Pancreas (tissue), 10 donors: Measurements from ENCODE around the gene CLTRN. TPM values are rescaled to one million over a fixed set of nuclear protein-coding genes. Genes with fewer than 3 reads are reported as not detected.
A peak's percentile ranks its signal among the peaks of the same experiment; 100 is the strongest.

ENCODE experiments used
- ATAC-seq, 4 donors: fragments of 200-7000 bp; cut with Tn5 transposase; one replicate each; pipeline versions ENCODE4 v1.8.0 to v1.9.1; 2020; ENCODE audit warnings: mild to moderate bottlenecking in 4 of 4, moderate library complexity in 4 of 4
- DNase-seq, 6 donors: peaks; one replicate each; pipeline ENCODE4 v3.0.0-alpha.2; 2020
- FAIRE-seq: peaks from 2 replicates; lab custom pipeline; 2012; peaks lifted over from hg19 to GRCh38; lab: Jason Lieb, UNC
- H3K27ac ChIP-seq, 4 donors: fragments of 200-600 bp; sonication (generic); 1 replicate in 3 of 4; 2 replicates in 1 of 4; pipeline versions ENCODE4 v1.5.0 to v1.8.0; 2020
- H3K27me3 ChIP-seq, 4 donors: fragments of 200-600 bp; one replicate each; pipeline ENCODE4 v1.8.0; 2021
- H3K36me3 ChIP-seq, 3 donors: fragments of 200-600 bp; sonication (generic) in 1 of 3; one replicate each; pipeline versions ENCODE4 v1.5.0 to v1.8.0; 2020 to 2021
- H3K4me1 ChIP-seq, 3 donors: fragments of 200-600 bp; one replicate each; pipeline ENCODE4 v1.8.0; 2021
- H3K4me3 ChIP-seq, 4 donors: fragments of 200-600 bp; sonication (generic) in 2 of 4; one replicate each; pipeline versions ENCODE4 v1.5.0 to v1.8.0; 2020 to 2021
- H3K9me3 ChIP-seq, 4 donors: fragments of 200-600 bp; one replicate each; pipeline ENCODE4 v1.8.0; 2021
- CTCF ChIP-seq, 4 donors: fragments of 200-600 bp; sonication (generic) in 3 of 4; IDR thresholded peaks; one replicate each; pipeline versions ENCODE4 v1.5.0 to v1.8.0; 2021; ENCODE audit warnings: antibody characterized with exemption in 4 of 4
- WGBS, 2 donors: extraction: QIAGEN DNeasy Blood & Tissue Kit; methylation state at CpG; one replicate each; pipeline ENCODE4 v1.1.7; 2013; 5-methylcytosine and 5-hydroxymethylcytosine counted together
- intact Hi-C, 3 donors: fragments of 100-400 bp; cut with DNase I; formaldehyde crosslinking; loops; one replicate each; pipeline versions ENCODE4 v1.11.1 to v1.14.2; 2022
- polyA plus RNA-seq, 2 donors: library from polyadenylated mRNA; stranded (reverse); fragments of 200-250 nt; gene quantifications; one replicate each; pipeline ENCODE4 v1.2.3, GENCODE V29; 2013
- total RNA-seq, 6 donors: library from RNA; stranded (reverse); fragmentation: NEBNext Ultra II Directional in 4 of 6; extraction: Animal tissue kit (Norgen Biotek cat#: 25700) in 4 of 6; gene quantifications; one replicate each; pipeline versions ENCODE4 v1.2.1 to v1.2.4, GENCODE V29; 2021 to 2023
- donor health status: healthy with polysubstance abuse.
- donor health status: DM: no; HTN: no; CAD: no; lungs with moderate emphysema.
- donor health status: DM: no; HTN: no; CAD: no.
- donor health status: control.
- donor health status: control.
- donor health status: Bipolar disorder and iron deficiency.
- donor health status: DM: yes; HTN: yes; CAD: no.
- donor health status: DM: no; HTN: no; CAD: no.
- donor health status: DM: no; HTN: no; CAD: no.
- donor health status: DM: yes; HTN: yes; CAD: no.

The CLTRN gene
- total and polyA plus RNA-seq, 8 donors: 0.79 to 14.6 (median 2.6) TPM

DNA sequence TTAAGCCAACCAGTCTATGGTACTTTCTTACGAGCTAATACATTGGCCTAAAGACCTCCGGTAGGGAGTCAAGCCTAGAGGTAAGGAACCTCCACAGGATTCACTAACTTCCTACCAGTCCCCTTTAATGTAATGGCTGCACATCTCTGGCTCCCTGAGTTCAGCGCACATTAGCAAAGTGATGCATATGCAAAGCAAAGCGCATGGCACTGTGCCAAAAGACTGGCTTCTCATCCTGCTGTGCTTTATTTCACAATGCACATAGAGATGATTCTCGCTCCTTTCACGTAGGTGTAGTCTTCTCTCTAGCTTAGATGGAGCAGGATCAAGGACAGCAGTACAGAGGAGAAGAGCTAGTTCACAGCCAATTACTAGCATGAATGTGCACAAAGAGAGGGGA, 14.6 kb upstream of the CLTRN start:
- FAIRE-seq (no peak), ATAC-seq (no peak), DNase-seq (no peak)
- Histone ChIP-seq H3K27ac (no peak overlapping the region), H3K36me3 (no peaks in the 10 kb centered on the region), H3K4me3 (no peak overlapping the region), H3K4me1 (peaks cover 3 to 18% (median 11%) of the 10 kb centered on the region in 3 donors), H3K9me3 (no peaks in the 10 kb centered on the region), H3K27me3 (no peaks in the 10 kb centered on the region)
- 95 to 97% methylated on average over 6 of the region's 6 CpGs for WGBS, 2 donors
- intact Hi-C loops: no loop called here
- no peak for TF ChIP-seq CTCF (IDR thresholded peaks at IDR 0.05)

DNA sequence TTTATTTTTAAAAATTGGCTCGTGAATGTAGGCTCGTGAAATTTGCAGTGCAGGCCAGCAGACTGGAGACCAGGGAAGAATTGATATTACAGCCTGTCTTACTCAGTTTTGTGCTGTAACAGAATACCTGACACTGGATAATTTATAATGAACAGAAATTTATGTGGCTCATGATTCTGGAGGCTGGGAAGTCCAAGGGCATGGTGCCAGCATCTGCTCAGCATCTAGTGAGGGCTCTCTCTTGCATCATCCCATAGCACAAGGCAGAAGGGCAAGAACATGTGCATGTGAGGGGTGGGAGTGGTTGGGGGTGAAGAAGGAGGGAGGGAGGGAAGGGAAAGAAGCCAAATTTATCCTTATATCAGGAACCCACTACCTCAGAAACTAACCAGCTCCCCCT, 13.7 kb upstream of the CLTRN start:
- no peak for ATAC-seq
- no peak for TF ChIP-seq CTCF (IDR thresholded peaks at IDR 0.05)
- Histone ChIP-seq H3K4me1 (peaks cover 3 to 18% (median 14%) of the 10 kb centered on the region in 3 donors), H3K36me3 (no peaks in the 10 kb centered on the region), H3K27ac (no peak overlapping the region), H3K9me3 (no peaks in the 10 kb centered on the region), H3K27me3 (no peaks in the 10 kb centered on the region), H3K4me3 (no peak overlapping the region)
- intact Hi-C loops: no loop called here
- no peak for DNase-seq
- FAIRE-seq: no peak
- WGBS, 2 donors: 74 to 89% methylated on average over 2 of the region's 2 CpGs

GRCh38 chrX:15676886-15677285, 12.3 kb upstream of the CLTRN start:
- no peak for ATAC-seq
- Histone ChIP-seq H3K27me3 (no peaks in the 10 kb centered on the region), H3K36me3 (no peaks in the 10 kb centered on the region), H3K27ac (no peak overlapping the region), H3K4me1 (peaks cover 3 to 18% (median 14%) of the 10 kb centered on the region in 3 donors), H3K9me3 (no peaks in the 10 kb centered on the region), H3K4me3 (peak overlapping the region in 1 of 4 donors; percentile 74)
- intact Hi-C loops: no loop called here
- WGBS, 2 donors: 77 to 93% methylated on average over 2 of the region's 2 CpGs
- no peak for DNase-seq
- TF ChIP-seq CTCF (IDR thresholded peaks at IDR 0.05): no peak
- no peak for FAIRE-seq

DNA sequence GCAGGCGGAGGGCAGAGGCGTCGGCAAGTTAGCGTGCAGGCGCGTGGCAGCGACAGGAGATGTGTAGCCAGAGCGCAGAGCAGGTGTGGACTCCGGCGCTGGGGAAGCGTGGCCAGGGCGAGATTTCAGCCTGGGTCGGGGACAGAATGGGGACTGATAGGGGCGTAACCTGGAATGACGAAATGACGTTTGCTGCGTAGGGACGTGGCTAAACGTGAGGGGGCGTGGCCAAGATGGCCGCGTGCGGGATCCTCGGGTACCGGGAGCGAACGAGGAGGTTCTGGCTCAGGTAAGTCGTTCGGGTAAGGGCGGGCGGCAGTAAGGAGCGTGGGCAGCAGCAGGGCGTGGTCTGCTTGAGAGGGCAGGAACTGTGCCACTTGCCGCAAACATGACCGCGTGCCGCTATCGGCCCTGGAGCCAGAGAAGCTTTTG, 10.9 kb upstream of the CLTRN start:
- H3K9me3 ChIP-seq: no peaks in the 10 kb centered on the region
- 0% methylated on average over 38 of the region's 38 CpGs for WGBS, 2 donors
- peak overlapping the region; percentile 97 to 99 (median 98) for H3K27ac ChIP-seq
- peak overlapping the region; percentile 74 to 86 (median 82) for H3K4me3 ChIP-seq
- H3K27me3 ChIP-seq: no peaks in the 10 kb centered on the region
- H3K4me1 ChIP-seq: peaks cover 3 to 18% (median 14%) of the 10 kb centered on the region in 3 donors
- FAIRE-seq (no peak), ATAC-seq (peak; percentile 78 to 88 (median 82)), DNase-seq (peak; percentile 75 to 93 (median 92))
- no peaks in the 10 kb centered on the region for H3K36me3 ChIP-seq
- TF ChIP-seq CTCF (IDR thresholded peaks at IDR 0.05): no peak
- intact Hi-C loops: no loop called here

DNA sequence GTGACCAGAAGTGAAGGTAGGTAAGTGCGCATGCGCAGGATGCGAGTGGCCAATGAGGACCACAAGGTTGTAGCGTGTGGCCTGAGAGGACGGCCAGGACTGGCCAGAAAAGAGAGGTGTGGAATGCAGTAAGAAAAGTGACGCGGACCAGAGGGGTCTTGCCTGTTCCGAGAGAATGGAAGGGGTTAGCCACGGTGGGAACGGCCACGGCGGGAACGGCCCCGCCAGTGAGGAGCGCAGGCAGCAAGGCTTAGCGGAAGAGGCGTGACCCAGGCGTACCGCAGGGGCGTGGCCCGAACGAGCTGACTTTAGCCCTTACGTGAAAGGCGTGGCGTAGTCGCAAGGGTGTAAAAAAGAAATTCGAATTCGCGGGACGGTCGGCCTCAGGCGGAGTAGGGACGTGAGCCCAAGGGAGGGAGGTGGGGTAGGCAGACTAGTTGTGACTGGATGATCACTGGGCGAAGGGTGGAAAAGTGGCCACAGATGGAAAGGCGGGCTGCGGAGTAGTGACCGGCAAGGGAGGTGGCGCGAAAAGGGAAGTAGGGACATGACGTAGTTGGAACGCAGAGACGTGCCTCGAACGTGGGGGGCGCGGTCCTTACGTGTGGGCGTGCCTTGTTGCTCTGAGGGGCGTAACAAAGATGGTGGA, 10.4 kb upstream of the CLTRN start:
- intact Hi-C loops: no loop called here
- Histone ChIP-seq H3K4me3 (peak overlapping the region; percentile 74 to 86 (median 82)), H3K9me3 (no peaks in the 10 kb centered on the region), H3K4me1 (peaks cover 3 to 18% (median 14%) of the 10 kb centered on the region in 3 donors), H3K36me3 (no peaks in the 10 kb centered on the region), H3K27ac (peak overlapping the region; percentile 97 to 99 (median 98)), H3K27me3 (no peaks in the 10 kb centered on the region)
- DNase-seq (peak; percentile 88 to 99 (median 96)), FAIRE-seq (no peak), ATAC-seq (peak; percentile 91 to 96 (median 94))
- no peak for TF ChIP-seq CTCF (IDR thresholded peaks at IDR 0.05)
- WGBS, 2 donors: 0% methylated on average over 49 of the region's 49 CpGs
